ENCODE measurements around the gene VSIR.

DNA sequence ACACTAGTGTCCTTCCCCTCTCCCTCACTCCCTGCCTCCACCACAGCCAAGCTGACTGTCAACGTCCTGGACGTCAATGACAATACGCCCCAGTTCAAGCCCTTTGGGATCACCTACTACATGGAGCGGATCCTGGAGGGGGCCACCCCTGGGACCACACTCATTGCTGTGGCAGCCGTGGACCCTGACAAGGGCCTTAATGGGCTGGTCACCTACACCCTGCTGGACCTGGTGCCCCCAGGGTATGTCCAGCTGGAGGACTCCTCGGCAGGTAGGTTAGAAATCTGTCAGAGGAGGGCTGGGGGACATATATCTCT is 24.9 kb upstream of the VSIR start:
- TF ChIP-seq EZH2 (IDR thresholded peaks at IDR 0.05) (no peak), EZH2phosphoT487 (IDR thresholded peaks at IDR 0.05) (no peak), CTCF (IDR thresholded peaks at IDR 0.05) (no peak)

Data from neural progenitor cell (in vitro differentiated cells).